GM18873 (cell line): Measurements from ENCODE around the gene GPHA2.
"Not testable (repeated sequence)": the region's sequence is repeated elsewhere in the genome, so short reads cannot be mapped to it uniquely, and the experiment has no call there.

Source experiments
- ATAC-seq: cut with Tn5 transposase; IDR thresholded peaks from one replicate; pipeline ENCODE4 v1.9.1; 2021; ENCODE audit warnings: mild to moderate bottlenecking, moderate library complexity, moderate number of reproducible peaks; ENCODE audit not compliant: unreplicated experiment, low FRiP score

GPHA2 gene, protein sequence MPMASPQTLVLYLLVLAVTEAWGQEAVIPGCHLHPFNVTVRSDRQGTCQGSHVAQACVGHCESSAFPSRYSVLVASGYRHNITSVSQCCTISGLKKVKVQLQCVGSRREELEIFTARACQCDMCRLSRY

GRCh38 chr11:64935359-64936081, at the start of gene GPHA2:
TSS of gene GPHA2 (minus strand) at chr11:64935893. CDS start at chr11:64935460, 433 bp downstream.
- no peak for ATAC-seq

- not testable (repeated sequence) for ATAC-seq
These were observed 47.6 kb upstream of the GPHA2 start for GRCh38 chr11:64983339-64983738.

DNA sequence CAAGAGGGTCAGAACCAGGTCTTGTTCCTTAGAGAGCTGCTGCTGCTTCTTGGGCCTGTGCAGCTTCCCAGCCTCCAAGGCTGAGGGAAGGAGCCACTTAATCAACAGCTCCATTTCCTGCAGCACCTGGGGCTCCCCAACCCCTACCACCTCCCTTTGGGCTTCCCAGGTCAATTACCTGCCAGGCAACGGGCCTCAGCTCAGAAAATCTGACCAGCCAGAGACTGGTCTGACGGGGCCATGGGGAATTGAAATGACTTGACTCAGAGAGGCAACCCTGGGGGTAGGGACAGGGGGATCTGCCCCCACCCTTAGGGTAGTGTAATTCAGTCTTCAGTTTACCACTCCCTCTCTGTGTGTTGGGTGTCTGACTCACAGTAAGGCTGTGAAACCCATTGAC, 41.0 kb upstream of the GPHA2 start:
- ATAC-seq, result no peak

- no peak for ATAC-seq
These were observed 38.4 kb upstream of the GPHA2 start for GRCh38 chr11:64974124-64974523.

- no peak for ATAC-seq
These were observed 35.9 kb upstream of the GPHA2 start, which contains the start of gene MAJIN for GRCh38 chr11:64971421-64972233. TSS of gene MAJIN (minus strand) at chr11:64972108. CDS start at chr11:64959405, 12,703 bp downstream.

DNA sequence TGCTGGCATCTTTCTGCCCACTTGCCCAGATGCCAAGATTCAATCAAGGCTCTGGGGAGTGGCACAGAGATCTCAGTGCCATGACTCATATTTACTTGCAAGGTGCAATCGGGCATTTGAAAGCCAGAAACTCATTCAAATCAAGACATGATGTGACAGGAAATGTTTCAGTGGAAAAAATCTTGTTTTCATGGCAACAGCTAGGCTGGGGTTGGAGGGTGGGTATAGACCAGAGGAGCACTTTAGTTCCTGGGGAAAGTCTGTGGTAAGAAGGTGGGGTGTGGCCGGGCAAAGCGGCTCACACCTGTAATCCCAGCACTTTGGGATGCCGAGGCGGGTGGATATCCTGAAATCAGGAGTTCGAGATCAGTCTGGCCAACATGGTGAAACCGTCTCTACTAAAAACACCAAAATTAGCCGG, 35.0 kb upstream of the GPHA2 start:
- no peak for ATAC-seq

DNA sequence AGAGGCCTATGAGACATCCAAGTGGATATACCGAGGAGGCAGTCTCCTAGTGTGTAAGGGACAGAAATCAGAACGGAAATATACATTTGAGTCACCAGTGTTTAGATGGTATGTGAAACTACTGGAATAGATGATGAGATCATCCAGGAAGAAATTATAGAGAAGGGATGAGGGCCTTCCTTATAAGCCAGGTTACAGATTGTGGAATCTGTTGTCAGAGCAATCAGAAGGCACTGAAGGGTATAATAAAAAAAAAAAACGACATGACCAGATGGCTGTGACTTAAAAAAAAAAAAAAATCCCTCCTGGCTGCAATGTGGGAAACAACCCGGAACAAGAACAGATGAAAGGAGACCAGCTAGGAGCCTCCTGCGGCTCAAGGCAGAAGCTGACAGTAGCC, 33.5 kb upstream of the GPHA2 start:
- no peak for ATAC-seq

- no peak for ATAC-seq
These were observed 31.7 kb upstream of the GPHA2 start for GRCh38 chr11:64967375-64967774.

GRCh38 chr11:64963072-64963631, 27.5 kb upstream of the GPHA2 start:
- no peak for ATAC-seq

GRCh38 chr11:64960719-64961118, 25.0 kb upstream of the GPHA2 start:
- no peak for ATAC-seq

DNA sequence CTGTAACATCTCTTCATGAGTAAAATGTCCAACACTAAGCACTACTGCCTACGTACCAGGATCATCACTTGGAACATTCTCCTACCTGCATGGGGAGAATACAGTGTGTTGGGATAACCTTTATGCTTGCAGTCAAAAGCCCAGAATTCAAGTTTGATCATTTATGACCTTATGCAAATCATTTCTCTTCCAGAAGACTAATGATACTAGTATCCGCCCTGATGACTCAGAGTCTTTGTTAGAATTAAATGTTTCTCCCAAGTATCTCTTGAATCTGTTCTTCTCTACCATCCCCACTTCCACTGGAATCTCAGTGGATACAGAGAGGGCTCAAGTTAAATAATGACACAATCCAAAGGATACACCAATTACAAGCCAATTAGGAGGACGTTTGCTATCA, 23.8 kb upstream of the GPHA2 start:
- no peak for ATAC-seq

- ATAC-seq, result no peak
These were observed 18.5 kb upstream of the GPHA2 start for GRCh38 chr11:64954201-64954600.

DNA sequence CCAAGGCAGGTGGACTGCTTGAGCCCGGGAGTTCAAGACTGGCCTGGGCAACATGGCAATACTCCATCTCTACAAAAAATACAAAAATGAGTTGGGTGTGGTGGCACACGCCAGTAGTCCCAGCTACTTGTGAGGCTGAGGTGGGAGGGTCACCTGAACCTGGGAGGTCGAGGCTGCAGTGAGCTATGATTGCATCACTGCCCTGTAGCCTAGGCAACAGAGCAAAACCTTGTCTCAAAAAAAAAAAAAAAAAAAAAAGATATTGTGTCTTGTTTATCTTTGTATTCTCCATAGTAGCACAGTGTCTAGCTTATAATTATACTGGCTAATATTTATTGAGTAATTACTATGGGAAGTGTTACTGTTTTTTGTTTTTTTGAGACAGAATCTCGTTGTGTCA, 15.8 kb upstream of the GPHA2 start:
- ATAC-seq, result no peak

GRCh38 chr11:64947208-64947814, 11.6 kb upstream of the GPHA2 start:
- no peak for ATAC-seq

GRCh38 chr11:64936539-64936938, 846 bp upstream of the GPHA2 start:
- no peak for ATAC-seq

DNA sequence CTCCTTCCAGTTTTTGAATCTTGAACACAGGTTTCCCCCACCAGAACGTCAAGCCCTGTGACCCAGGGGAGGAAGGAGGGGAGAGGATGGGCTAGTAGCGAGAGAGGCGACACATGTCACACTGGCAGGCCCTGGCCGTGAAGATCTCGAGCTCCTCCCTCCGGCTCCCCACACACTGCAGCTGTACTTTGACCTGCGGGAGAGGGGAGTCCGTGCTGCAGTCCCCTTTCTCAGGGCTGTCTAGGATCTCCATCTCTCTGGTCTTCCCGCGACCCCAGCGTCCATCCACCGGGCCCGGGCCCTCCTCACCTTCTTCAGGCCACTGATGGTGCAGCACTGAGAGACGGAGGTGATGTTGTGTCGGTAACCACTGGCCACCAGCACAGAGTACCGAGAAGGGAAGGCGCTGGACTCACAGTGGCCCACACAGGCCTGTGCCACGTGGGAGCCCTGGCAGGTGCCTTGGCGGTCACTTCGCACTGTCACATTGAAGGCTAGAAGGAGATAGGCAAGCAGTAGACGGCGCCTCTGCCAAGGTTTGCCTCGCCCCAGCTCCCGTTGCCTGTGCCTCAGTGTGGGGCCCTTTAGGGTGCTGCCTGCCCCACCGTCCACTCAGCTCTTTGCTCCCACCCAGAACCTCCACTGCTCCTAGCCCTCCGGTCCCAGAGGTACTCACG, 873 bp downstream of the GPHA2 start:
- no peak for ATAC-seq

- no peak for ATAC-seq
These were observed 1.6 kb downstream of the GPHA2 start for GRCh38 chr11:64933935-64934681.

DNA sequence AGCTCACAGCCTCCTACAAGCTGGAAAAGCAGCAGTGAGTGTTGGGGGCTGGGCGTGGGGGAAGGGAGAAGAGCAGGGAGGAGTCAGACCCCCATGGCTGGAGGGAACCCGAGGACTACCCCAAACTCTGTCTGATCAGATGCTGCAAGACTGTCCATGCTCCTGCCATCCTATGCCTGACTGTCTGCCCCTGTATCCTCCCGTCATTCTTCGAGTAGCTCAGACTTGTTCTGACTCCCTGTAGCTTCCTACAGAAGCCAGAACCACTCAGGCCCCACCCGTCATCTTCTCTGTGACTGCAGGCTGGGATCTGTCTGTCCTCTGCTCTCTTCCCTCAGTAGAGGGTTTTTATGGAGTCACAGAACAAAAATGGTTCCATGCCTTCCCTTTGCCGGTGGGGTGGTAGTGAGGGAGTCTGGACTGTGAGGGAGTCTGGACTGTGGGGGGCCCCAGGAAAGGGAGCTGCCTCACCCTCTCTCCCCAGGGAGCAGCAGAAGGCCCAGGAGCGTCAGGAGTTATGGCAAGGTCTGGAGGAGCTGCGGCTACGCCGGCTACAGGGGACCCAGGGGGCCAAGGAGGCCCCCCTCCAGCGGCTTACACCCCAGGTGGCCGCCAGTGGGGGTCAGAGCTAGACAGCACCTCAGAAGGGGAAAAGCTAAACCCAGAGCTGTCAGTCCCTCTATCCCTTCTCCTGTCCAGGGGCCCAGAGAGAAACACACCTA, 2.3 kb downstream of the GPHA2 start:
- ATAC-seq, result no peak

GRCh38 chr11:64932324-64932723, 3.4 kb downstream of the GPHA2 start:
- ATAC-seq, result no peak
